HG03575 (cell line): ENCODE data around the gene NOC4L.
"Not testable (repeated sequence)": the region's sequence is repeated elsewhere in the genome, so short reads cannot be mapped to it uniquely, and the experiment has no call there.

ENCODE experiments used
- ATAC-seq: cut with Tn5 transposase; IDR thresholded peaks from one replicate; pipeline ENCODE4 v1.9.1; 2021; ENCODE audit not compliant: unreplicated experiment, insufficient number of reproducible peaks, low FRiP score; ENCODE audit errors: extremely low read depth

Gene NOC4L

GRCh38 chr12:132140501-132140900, 3.8 kb upstream of the NOC4L start:
- ATAC-seq: no peak

GRCh38 chr12:132140918-132141841, 3.1 kb upstream of the NOC4L start:
- ATAC-seq: no peak

- no peak for ATAC-seq
These were observed 2.1 kb upstream of the NOC4L start for GRCh38 chr12:132141976-132142678.

DNA sequence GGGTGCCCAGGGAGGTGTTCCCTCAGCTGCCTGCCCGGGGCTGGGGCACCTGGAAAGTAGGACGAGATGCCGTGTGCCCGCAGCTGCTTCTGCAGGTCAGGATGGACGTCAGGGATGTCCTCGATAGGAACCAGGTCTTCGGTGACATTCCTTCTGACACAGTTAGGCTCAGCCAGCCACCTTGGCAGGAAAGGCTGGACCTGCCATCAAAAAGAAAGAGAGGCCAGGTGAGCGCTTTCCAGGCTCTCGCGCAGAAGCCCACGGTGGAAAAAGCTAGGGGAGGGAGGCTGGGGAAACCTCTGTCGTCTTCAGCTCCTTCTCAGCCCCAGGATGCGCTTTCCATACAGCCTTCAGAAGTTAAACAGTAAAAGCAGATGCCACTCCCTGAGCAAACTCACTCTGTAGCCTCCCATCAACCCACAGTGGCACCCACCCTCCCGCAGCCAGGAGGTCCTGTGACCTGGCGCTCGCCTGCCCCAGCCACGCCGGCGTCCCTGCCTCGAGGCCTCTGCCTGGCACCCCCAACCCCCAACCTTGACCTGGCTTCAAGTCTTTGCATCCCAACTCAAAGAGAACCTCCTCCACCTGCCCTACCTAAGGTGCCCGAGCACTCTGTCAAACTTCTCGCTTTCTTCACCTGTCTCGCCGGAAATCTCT, 1.4 kb upstream of the NOC4L start:
- ATAC-seq: no peak

DNA sequence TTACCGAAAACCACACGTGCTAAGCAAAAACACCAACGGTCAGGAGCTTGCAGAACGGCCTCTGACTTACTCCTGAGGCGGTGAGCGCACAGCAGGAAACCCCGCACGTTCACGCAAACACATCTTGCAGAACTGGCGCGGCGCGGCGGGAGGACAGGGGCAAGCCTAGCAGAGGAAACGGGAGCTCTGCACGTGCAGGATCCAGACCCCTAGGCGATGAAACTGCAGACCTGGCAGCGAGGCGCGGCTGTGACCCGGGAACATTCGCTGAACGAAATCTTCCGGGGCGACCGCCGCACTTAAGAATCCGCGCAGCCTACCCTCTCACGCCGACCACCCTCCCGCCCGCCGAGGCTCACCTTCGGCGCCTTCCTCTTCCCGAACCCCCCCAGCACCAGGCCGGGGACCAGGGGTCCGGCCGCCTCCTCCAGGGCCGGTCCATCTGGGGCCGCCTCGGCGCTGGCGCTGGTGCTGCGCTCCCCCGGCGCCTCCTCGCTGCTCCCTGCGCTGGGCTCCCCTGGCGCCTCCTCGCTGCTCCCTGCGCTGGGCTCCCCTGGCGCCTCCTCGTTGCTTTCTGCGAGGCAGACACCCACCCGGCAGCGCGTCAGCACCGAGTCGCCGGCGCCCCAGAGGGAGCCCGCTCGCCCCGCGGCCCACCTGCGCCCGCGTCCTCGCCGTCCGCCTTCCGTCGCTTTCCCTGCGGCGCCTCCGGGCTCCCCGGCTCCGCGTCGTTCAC, 753 bp upstream of the NOC4L start:
- no peak for ATAC-seq

DNA sequence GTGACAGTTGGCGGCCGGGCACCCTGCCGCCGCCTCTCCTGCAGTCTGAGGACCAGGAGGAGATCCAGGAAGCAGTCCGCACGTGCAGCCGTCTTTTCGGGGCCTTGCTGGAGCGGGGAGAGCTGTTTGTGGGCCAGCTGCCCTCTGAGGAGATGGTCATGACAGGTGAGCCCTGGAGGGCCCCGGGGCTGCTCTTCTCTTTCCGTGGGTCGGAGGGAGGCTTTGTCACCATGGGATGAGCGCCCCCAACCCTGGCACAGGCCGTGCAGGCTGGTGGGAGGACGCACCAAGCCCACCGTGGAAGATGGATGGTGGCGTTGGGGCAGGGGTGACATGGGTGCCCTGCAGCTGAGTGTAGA, 532 bp downstream of the NOC4L start:
- no peak for ATAC-seq

- no peak for ATAC-seq
These were observed 1.1 kb downstream of the NOC4L start for GRCh38 chr12:132145334-132145733.

- no peak for ATAC-seq
These were observed 1.8 kb downstream of the NOC4L start for GRCh38 chr12:132146098-132146497.

- no peak for ATAC-seq
These were observed 2.6 kb downstream of the NOC4L start for GRCh38 chr12:132146772-132147422.

- ATAC-seq: no peak
These were observed 3.4 kb downstream of the NOC4L start for GRCh38 chr12:132147423-132148367.

- no peak for ATAC-seq
These were observed 4.2 kb downstream of the NOC4L start for GRCh38 chr12:132148368-132149045.

DNA sequence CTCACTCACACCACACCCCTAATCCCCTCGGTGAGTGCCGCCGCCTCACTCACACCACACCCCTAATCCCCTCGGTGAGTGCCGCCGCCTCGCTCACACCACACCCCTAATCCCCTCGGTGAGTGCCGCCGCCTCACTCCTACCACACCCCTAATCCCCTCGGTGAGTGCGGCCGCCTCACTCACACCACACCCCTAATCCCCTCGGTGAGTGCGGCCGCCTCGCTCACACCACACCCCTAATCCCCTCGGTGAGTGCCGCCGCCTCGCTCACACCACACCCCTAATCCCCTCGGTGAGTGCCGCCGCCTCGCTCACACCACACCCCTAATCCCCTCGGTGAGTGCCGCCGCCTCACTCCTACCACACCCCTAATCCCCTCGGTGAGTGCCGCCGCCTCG, 5.3 kb downstream of the NOC4L start:
- not testable (repeated sequence) for ATAC-seq

GRCh38 chr12:132150780-132151144, 6.5 kb downstream of the NOC4L start:
- no peak for ATAC-seq

GRCh38 chr12:132151145-132151765, 7.0 kb downstream of the NOC4L start:
- no peak for ATAC-seq

- no peak for ATAC-seq
These were observed 7.6 kb downstream of the NOC4L start for GRCh38 chr12:132151766-132152410.

DNA sequence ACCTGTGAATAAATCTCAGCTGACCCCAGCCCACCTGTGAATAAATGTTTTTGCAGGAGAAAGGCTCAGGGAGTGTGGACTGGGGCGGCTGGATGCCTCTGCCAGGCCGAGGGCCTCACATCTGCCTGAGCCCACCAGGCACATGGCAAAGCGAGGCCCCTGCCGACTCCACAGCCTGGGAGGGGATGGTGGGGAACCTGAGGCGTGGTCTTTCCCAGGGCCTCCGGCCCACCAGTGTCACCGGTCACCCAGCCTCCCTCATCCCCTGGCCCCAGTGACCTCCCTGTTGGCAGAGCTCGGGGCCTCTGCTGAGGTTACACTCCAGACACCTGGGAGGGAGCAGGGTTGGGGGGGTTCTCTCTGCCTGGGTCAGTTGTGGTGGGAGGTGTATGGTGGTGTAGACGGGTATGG, 8.2 kb downstream of the NOC4L start:
- ATAC-seq: no peak
